Colonic mucosa (tissue), 4 donors: ENCODE measurements around the gene ESPNL. TPM values are rescaled to one million over a fixed set of nuclear protein-coding genes. Genes with fewer than 3 reads are reported as not detected.

Experiments used
- DNase-seq: peaks from one replicate; pipeline ENCODE4 v3.0.0-alpha.2; 2020
- H3K27ac ChIP-seq: fragments of 200-600 bp; one replicate; pipeline ENCODE4 v1.8.0; 2021
- H3K27me3 ChIP-seq: fragments of 200-600 bp; one replicate; pipeline ENCODE4 v1.8.0; 2021
- H3K36me3 ChIP-seq: fragments of 200-600 bp; one replicate; pipeline ENCODE4 v1.8.0; 2021
- H3K4me1 ChIP-seq: fragments of 200-600 bp; one replicate; pipeline ENCODE4 v1.8.0; 2021; ENCODE audit warnings: mild to moderate bottlenecking
- H3K4me3 ChIP-seq: fragments of 200-600 bp; one replicate; pipeline ENCODE4 v1.8.0; 2021
- H3K9ac ChIP-seq, 2 donors: one replicate each; pipeline ENCODE4 v1.7.0; 2013; ENCODE audit warnings: control low read depth in 2 of 2, low read depth in 2 of 2, low read length in 2 of 2
- H3K9me3 ChIP-seq: fragments of 200-600 bp; one replicate; pipeline ENCODE4 v1.8.0; 2021
- CTCF ChIP-seq: fragments of 200-600 bp; IDR thresholded peaks from one replicate; pipeline ENCODE4 v1.8.0; 2022; ENCODE audit warnings: antibody characterized with exemption, mild to moderate bottlenecking
- intact Hi-C: fragments of 100-400 bp; cut with DNase I; formaldehyde crosslinking; loops from one replicate; pipeline ENCODE4 v1.14.1; 2022
- total RNA-seq, 2 donors: library from RNA; stranded (reverse); fragmentation: NEBNext Ultra II Directional in 1 of 2; extraction: Animal tissue kit (Norgen Biotek cat#: 25700) in 1 of 2; gene quantifications; one replicate each; pipeline ENCODE4 v1.2.1, GENCODE V29; 2021
- donor health status: healthy.
- donor health status: DM: no; HTN: no; CAD: no.
- donor health status: DM: no; HTN: no; CAD: no.

Gene ESPNL
- total RNA-seq, 2 donors from 2014 or later = 0.08 to 0.12 TPM

GRCh38 chr2:238060096-238060541 is 40.0 kb upstream of the ESPNL start:
- no peaks in the 10 kb centered on the region for H3K36me3 ChIP-seq
- H3K27ac ChIP-seq = peak overlapping the region; percentile 81
- peak overlapping the region; percentile 97 for H3K4me3 ChIP-seq
- no peaks in the 10 kb centered on the region for H3K27me3 ChIP-seq
- peak overlapping the region; percentile 70 to 77 for H3K9ac ChIP-seq
- H3K4me1 ChIP-seq = peaks cover 15% of the 10 kb centered on the region
- peak; percentile 23 for DNase-seq
- no peak for TF ChIP-seq CTCF
- intact Hi-C loops = no loop called here
- H3K9me3 ChIP-seq = no peaks in the 10 kb centered on the region

- H3K4me1 ChIP-seq = peaks cover 15% of the 10 kb centered on the region
- H3K4me3 ChIP-seq = peak within 1 kb of the TSS; percentile 97
- peak; percentile 98 for DNase-seq
- peak within 1 kb of the TSS; percentile 77 to 89 for H3K9ac ChIP-seq
- no peaks in the 10 kb centered on the region for H3K36me3 ChIP-seq
- intact Hi-C loops = no loop called here
- TF ChIP-seq CTCF = no peak
- no peaks in the 10 kb centered on the region for H3K9me3 ChIP-seq
- peak within 1 kb of the TSS; percentile 81 for H3K27ac ChIP-seq
- no peaks in the 10 kb centered on the region for H3K27me3 ChIP-seq
Measured at GRCh38 chr2:238060542-238061314, 39.4 kb upstream of the ESPNL start, which contains the start of gene SCLY. Gene SCLY, plus strand, starts transcription at chr2:238061001. Its CDS starts 54 bp downstream, at chr2:238061055.

DNA sequence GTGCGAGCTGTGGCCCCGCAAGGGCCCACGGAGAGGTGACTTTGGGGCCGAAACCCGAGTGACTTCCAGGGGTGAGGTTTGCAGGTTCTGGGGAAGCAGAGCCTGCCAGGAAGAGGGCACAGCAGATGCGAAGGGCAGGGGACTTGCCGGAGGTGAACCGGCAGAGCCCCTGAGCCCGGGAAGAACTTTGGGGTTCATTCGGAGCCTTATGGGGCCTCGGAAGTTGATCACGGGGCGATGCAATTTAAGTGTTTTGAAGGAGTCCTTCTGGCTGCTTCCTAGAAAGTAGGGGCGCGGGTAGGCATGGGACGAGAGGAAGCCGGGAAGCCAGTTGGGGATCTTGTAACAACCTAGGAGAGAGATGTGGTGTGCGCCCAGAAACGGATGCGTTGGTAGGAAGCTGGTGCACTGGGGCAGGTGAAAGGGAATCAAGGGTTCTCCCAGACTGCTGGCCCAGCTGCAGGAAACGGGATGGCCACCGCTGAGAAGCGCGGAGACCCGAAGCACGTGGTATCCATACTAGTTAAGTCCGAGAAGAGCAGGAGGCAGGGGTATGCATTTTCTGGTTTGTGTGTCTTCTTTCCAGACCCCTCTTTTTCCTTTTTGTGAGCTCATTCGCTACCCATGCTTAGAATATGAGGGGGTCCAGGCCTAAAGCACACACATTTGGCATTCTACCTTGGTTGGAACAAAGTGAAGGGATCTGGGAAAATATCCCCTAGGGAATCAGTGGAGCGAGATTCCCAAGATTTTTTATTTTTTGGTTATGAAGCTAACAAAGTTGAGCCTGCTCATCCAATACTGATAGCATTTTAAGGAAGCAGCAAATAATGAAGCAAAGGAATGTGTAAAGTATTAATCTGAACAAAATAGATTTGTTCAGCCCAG is 38.6 kb upstream of the ESPNL start:
- Histone ChIP-seq H3K4me1 (peaks cover 15% of the 10 kb centered on the region), H3K4me3 (peak overlapping the region; percentile 97), H3K9ac (peak overlapping the region; percentile 70 to 89), H3K27me3 (no peaks in the 10 kb centered on the region), H3K36me3 (no peaks in the 10 kb centered on the region), H3K9me3 (no peaks in the 10 kb centered on the region), H3K27ac (peak overlapping the region; percentile 81)
- DNase-seq = peak; percentile 49
- no peak for TF ChIP-seq CTCF
- intact Hi-C loops = no loop called here

DNA sequence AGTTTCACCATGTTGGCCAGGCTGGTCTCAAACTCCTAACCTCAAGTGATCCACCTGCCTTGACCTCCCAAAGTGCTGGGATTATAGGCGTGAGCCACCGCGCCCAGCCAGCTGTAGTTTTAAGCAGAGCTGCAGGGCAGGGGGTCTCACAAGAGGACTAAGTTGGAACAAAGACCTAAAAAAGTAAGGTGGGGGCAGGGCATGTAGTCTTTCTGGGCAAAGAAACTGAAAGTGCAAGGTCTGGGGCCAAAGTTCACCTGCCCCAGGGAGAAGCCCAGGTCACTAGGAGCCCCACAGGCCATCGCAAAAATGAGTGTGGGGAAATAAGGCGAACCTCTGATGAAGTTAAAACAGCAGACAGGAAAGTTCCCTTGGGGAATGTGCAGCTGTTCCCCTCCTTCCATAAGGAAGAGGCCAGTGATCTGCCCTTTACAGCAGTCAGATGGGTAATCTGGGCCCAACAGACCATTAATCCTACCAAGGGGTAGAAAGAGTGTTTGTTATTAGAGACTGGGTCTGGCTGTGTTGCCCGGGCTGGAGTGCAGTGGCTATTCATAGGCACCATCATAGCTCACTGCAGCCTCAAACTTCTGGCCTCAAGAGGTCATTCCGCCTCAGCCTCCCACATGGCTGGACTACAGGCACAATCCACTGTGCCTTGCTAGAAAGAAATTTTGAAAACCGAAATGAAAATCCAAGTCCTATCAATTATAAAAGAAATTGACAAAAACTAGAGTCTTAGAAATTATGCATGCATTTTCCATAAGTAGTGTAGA is 36.5 kb upstream of the ESPNL start:
- DNase-seq = peak; percentile 38
- Histone ChIP-seq H3K9me3 (no peaks in the 10 kb centered on the region), H3K27me3 (no peaks in the 10 kb centered on the region), H3K27ac (no peak overlapping the region), H3K36me3 (no peaks in the 10 kb centered on the region), H3K9ac (no peak overlapping the region), H3K4me3 (no peak overlapping the region), H3K4me1 (peaks cover 15% of the 10 kb centered on the region)
- intact Hi-C loops = no loop called here
- TF ChIP-seq CTCF = no peak

DNA sequence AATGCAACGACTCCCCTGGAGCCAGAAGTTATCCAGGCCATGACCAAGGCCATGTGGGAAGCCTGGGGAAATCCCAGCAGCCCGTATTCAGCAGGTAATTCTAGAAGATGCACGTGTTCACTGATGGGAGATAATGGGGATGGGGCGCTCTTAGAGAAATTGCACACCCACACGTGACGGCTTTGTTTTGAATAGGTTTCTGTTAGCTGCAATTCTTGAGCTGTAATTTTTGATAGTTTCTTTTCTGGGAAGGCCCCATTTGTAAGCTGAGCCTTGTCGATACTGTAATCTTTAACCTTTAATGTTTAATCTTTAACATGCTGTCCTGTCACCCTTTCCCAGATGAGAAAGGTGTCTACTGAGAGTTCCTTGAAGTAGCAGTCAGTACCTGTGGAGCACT is 35.8 kb upstream of the ESPNL start:
- no peak for TF ChIP-seq CTCF
- Histone ChIP-seq H3K9ac (no peak overlapping the region), H3K4me3 (no peak overlapping the region), H3K36me3 (peaks cover 4% of the 10 kb centered on the region), H3K27ac (no peak overlapping the region), H3K27me3 (no peaks in the 10 kb centered on the region), H3K4me1 (peaks cover 15% of the 10 kb centered on the region), H3K9me3 (no peaks in the 10 kb centered on the region)
- intact Hi-C loops = no loop called here
- no peak for DNase-seq
